Activated CD4-positive, alpha-beta memory T cell treated with anti-CD3 and anti-CD28 coated beads for 36 hours (primary cell): Measurements from ENCODE around the gene SPATS1. TPM values are rescaled to one million over a fixed set of nuclear protein-coding genes. Genes with fewer than 3 reads are reported as not detected.
"Not testable (repeated sequence)": the region's sequence is repeated elsewhere in the genome, so short reads cannot be mapped to it uniquely, and the experiment has no call there.

Source experiments
- CTCF ChIA-PET: fragments of 350-600 bp; sonication (Branson Sonifier 250); formaldehyde crosslinking; loops from one replicate; lab custom pipeline; 2021; ENCODE audit warnings: antibody characterized with exemption, inconsistent platforms; lab: Charles Lee
- POLR2A ChIA-PET: fragments of 350-600 bp; sonication (Branson Sonifier 250); formaldehyde crosslinking; loops from one replicate; lab custom pipeline; 2021; ENCODE audit warnings: antibody characterized with exemption; lab: Charles Lee
- DNase-seq: peaks from one replicate; pipeline ENCODE4 v3.0.0-alpha.2; 2020
- H3K27ac Mint-ChIP-seq: one replicate; pipeline ENCODE4 v1.8.0; 2021; ENCODE audit warnings: mixed read lengths
- H3K27me3 Mint-ChIP-seq: one replicate; pipeline ENCODE4 v1.8.0; 2021; ENCODE audit warnings: mixed read lengths
- H3K36me3 Mint-ChIP-seq: one replicate; pipeline ENCODE4 v1.8.0; 2021; ENCODE audit warnings: mixed read lengths
- H3K4me1 Mint-ChIP-seq: one replicate; pipeline ENCODE4 v1.8.0; 2021; ENCODE audit warnings: low read depth, mixed read lengths
- H3K4me3 Mint-ChIP-seq: one replicate; pipeline ENCODE4 v1.8.0; 2021; ENCODE audit warnings: mild to moderate bottlenecking, mixed read lengths
- H3K9me3 Mint-ChIP-seq: one replicate; pipeline ENCODE4 v1.8.0; 2021; ENCODE audit warnings: mixed read lengths
- intact Hi-C: fragments of 100-400 bp; cut with micrococcal nuclease; formaldehyde crosslinking; loops from one replicate; pipeline ENCODE4 v1.15.1; 2023
- total RNA-seq, 2 experiments: library from RNA; stranded (reverse); gene quantifications; one replicate each; pipeline ENCODE4 v1.2.3, GENCODE V29; 2021

Gene SPATS1
- total RNA-seq, 2 experiments from 2014 or later = not detected

DNA sequence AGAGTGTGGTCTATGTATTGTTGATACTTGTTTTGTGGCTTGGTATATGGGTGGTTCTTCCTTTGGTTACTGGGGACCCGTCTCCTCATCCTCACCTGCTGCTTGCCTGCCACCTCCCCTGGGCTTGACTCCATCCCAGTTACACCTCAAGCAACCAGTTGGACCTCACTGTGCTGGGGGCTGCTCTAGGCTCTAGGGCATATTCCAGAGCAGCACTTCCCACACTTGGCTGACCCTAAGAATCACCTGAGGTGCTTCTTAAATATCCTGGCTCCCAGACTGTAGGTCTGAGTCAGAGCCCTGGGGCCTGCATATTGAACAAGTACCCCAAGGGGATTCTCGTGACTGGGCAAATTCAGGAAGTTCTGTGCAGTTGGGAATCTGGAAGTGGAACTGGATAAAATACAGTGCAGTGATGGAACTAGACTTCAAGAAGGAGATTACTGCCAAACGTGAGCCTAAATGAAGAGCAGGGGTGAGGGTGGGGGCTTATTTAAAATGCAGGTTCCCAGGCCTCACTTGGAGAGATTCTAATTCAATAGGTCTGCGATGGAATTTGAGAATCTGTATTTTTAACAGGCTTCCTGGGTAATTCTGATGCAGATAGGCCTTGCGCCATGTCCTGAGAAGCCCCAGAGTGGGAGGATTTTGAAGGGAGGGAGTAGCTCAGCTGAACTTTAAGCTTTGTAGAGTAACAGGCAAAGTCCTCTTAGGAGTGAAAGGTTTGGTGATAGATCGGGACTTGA is 7.6 kb downstream of the SPATS1 start:
- peaks cover 10% of the 10 kb centered on the region for H3K27me3 Mint-ChIP-seq
- no peaks in the 10 kb centered on the region for H3K4me1 Mint-ChIP-seq
- DNase-seq = no peak
- no peak overlapping the region for H3K27ac Mint-ChIP-seq
- H3K36me3 Mint-ChIP-seq = no peaks in the 10 kb centered on the region
- H3K9me3 Mint-ChIP-seq = no peaks in the 10 kb centered on the region
- no peak overlapping the region for H3K4me3 Mint-ChIP-seq
- POLR2A ChIA-PET = no interaction called here
- CTCF ChIA-PET = no interaction called here
- intact Hi-C loops = loop anchor here (10.0 kb wide), 1 partner anchor 105 kb away; no protein-coding TSS in a partner anchor

GRCh38 chr6:44350650-44350994 is 8.2 kb downstream of the SPATS1 start:
- H3K9me3 Mint-ChIP-seq, CTCF ChIA-PET, H3K27ac Mint-ChIP-seq, H3K36me3 Mint-ChIP-seq, H3K27me3 Mint-ChIP-seq, DNase-seq, POLR2A ChIA-PET, intact Hi-C loops, H3K4me3 Mint-ChIP-seq, H3K4me1 Mint-ChIP-seq: not testable (repeated sequence)

DNA sequence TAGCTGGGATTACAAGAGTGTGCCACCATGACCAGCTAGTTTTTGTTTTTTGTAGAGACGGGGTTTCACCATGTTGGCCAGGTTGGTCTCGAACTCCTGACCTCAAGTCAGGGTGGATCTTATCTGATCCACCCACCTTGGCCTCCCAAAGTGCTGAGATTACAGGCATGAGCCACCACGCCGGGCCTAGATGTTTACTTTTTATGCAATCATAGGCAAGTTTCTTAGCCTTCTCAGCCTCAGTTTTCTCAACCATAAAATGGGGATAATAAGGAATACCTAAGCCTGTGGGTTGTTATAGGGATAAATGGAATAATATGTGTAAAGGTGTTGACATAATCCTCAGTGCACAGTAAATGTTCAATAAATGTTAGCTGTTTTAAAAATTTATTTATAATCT is 9.8 kb downstream of the SPATS1 start:
- Mint-ChIP-seq H3K27ac (no peak overlapping the region), H3K4me3 (no peak overlapping the region), H3K27me3 (peaks cover 8% of the 10 kb centered on the region), H3K9me3 (no peaks in the 10 kb centered on the region), H3K4me1 (no peaks in the 10 kb centered on the region), H3K36me3 (no peaks in the 10 kb centered on the region)
- CTCF ChIA-PET = no interaction called here
- DNase-seq = no peak
- POLR2A ChIA-PET = interaction anchor here (0.8 kb wide), 1 partner anchor 9 kb away, joined by 3 read pairs; no protein-coding TSS in a partner anchor
- intact Hi-C loops = no loop called here

GRCh38 chr6:44353336-44353735 is 10.9 kb downstream of the SPATS1 start:
- POLR2A ChIA-PET = no interaction called here
- H3K36me3 Mint-ChIP-seq = no peaks in the 10 kb centered on the region
- no peak for DNase-seq
- H3K27me3 Mint-ChIP-seq = peaks cover 8% of the 10 kb centered on the region
- H3K4me1 Mint-ChIP-seq = no peaks in the 10 kb centered on the region
- H3K4me3 Mint-ChIP-seq = no peak overlapping the region
- no peaks in the 10 kb centered on the region for H3K9me3 Mint-ChIP-seq
- H3K27ac Mint-ChIP-seq = no peak overlapping the region
- intact Hi-C loops = no loop called here
- CTCF ChIA-PET = interaction anchor here (0.6 kb wide), 1 partner anchor 375 kb away, joined by 3 read pairs; no protein-coding TSS in a partner anchor

- no peaks in the 10 kb centered on the region for H3K4me1 Mint-ChIP-seq
- no peaks in the 10 kb centered on the region for H3K9me3 Mint-ChIP-seq
- ChIA-PET POLR2A (no interaction called here), CTCF (interaction anchor here (0.7 to 1.1 kb wide), 2 partner anchors 43 to 114 kb away, joined by 3 read pairs; partner anchors contain the start of gene AARS2)
- H3K36me3 Mint-ChIP-seq = no peaks in the 10 kb centered on the region
- intact Hi-C loops = no loop called here
- no peak overlapping the region for H3K27ac Mint-ChIP-seq
- DNase-seq = no peak
- no peak overlapping the region for H3K4me3 Mint-ChIP-seq
- peaks cover 8% of the 10 kb centered on the region for H3K27me3 Mint-ChIP-seq
Observed at GRCh38 chr6:44355640-44356039, 13.2 kb downstream of the SPATS1 start.

DNA sequence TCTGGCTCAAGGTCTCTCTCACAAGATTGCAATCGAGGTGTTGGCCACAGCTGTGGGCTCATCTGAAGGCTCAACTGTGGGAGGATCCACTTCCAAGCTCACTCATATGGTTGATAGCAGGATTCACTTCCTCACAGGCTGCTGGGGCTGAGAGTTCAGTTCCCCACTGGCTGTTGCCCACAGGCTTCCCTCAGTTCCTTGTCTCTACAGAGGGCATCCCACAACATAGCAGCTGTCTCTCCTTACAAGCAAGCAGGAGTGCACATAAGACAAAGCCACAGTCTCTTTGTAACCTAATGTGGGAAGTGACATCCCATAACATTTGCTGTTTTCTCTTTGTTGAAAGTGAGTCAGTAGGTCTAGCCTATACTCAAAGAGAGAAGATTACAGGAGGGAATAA is 14.0 kb downstream of the SPATS1 start:
- no peak overlapping the region for H3K4me3 Mint-ChIP-seq
- H3K27me3 Mint-ChIP-seq = peaks cover 8% of the 10 kb centered on the region
- no peaks in the 10 kb centered on the region for H3K9me3 Mint-ChIP-seq
- H3K4me1 Mint-ChIP-seq = no peaks in the 10 kb centered on the region
- intact Hi-C loops = no loop called here
- CTCF ChIA-PET = interaction anchor here (1.1 kb wide), 1 partner anchor 44 kb away, joined by 3 read pairs; the partner anchor contains the start of gene AARS2
- DNase-seq = no peak
- no peaks in the 10 kb centered on the region for H3K36me3 Mint-ChIP-seq
- POLR2A ChIA-PET = no interaction called here
- no peak overlapping the region for H3K27ac Mint-ChIP-seq

DNA sequence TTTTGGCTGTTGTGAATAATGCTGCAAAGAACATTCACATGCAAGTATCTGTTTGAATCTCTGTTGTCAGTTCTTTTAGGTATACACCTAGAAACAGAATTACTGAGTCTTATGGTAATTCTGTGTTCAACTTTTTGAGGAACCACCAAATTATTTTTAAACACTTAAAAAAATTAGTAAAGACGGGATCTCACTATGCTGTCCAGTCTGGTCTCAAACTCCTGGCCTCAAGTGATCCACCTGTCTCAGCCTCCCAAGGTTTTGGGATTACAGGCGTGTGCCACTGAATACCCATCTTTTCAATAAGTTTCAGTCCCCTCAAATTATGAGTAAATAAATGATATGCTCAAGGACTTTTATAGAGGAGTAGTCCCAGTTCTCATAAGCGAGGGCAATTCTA is 17.5 kb downstream of the SPATS1 start:
- H3K9me3 Mint-ChIP-seq = no peaks in the 10 kb centered on the region
- H3K27ac Mint-ChIP-seq = no peak overlapping the region
- POLR2A ChIA-PET = no interaction called here
- intact Hi-C loops = no loop called here
- H3K4me1 Mint-ChIP-seq = no peaks in the 10 kb centered on the region
- DNase-seq = no peak
- H3K27me3 Mint-ChIP-seq = peaks cover 10% of the 10 kb centered on the region
- no peaks in the 10 kb centered on the region for H3K36me3 Mint-ChIP-seq
- no peak overlapping the region for H3K4me3 Mint-ChIP-seq
- CTCF ChIA-PET = no interaction called here

DNA sequence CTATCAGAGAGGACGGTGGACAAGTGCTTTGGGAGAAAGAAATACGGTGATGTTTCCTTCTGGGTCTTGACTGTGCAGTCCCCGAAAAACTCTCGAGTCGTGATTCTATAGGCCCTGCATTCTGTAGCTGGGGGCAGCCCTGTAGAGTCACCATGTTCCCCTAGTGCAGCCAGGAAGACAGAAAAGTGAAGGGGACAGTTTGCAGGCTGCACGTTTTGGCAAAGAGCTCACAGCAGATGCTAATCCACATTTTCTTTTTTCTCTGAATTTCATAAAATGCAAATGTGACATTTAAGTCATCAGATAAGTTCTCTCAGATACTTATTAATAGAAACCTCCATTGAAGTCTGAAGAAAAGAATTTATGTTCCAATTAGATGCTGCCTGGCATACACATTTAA is 19.5 kb downstream of the SPATS1 start:
- ChIA-PET POLR2A (no interaction called here), CTCF (no interaction called here)
- H3K4me1 Mint-ChIP-seq = no peaks in the 10 kb centered on the region
- DNase-seq = no peak
- intact Hi-C loops = no loop called here
- H3K9me3 Mint-ChIP-seq = no peaks in the 10 kb centered on the region
- no peak overlapping the region for H3K4me3 Mint-ChIP-seq
- H3K36me3 Mint-ChIP-seq = no peaks in the 10 kb centered on the region
- no peak overlapping the region for H3K27ac Mint-ChIP-seq
- H3K27me3 Mint-ChIP-seq = peaks cover 10% of the 10 kb centered on the region

- Mint-ChIP-seq H3K36me3 (no peaks in the 10 kb centered on the region), H3K4me3 (no peak overlapping the region)
- CTCF ChIA-PET = no interaction called here
Observed at GRCh38 chr6:44363377-44363926, 21.0 kb downstream of the SPATS1 start.

GRCh38 chr6:44366781-44367180 is 24.3 kb downstream of the SPATS1 start:
- Mint-ChIP-seq H3K9me3 (no peaks in the 10 kb centered on the region), H3K4me3 (no peak overlapping the region), H3K27ac (no peak overlapping the region), H3K27me3 (peaks cover 13% of the 10 kb centered on the region), H3K4me1 (no peaks in the 10 kb centered on the region), H3K36me3 (no peaks in the 10 kb centered on the region)
- CTCF ChIA-PET = no interaction called here
- intact Hi-C loops = no loop called here
- POLR2A ChIA-PET = no interaction called here
- no peak for DNase-seq

More at GRCh38 chr6:44363377-44363926, 21.0 kb downstream of the SPATS1 start:
- intact Hi-C loops = no loop called here
- Mint-ChIP-seq H3K4me1 (no peaks in the 10 kb centered on the region), H3K27ac (no peak overlapping the region), H3K9me3 (no peaks in the 10 kb centered on the region), H3K27me3 (peaks cover 12% of the 10 kb centered on the region)
- DNase-seq = no peak
- POLR2A ChIA-PET = no interaction called here

GRCh38 chr6:44367681-44368080 is 25.2 kb downstream of the SPATS1 start:
- intact Hi-C loops = no loop called here
- Mint-ChIP-seq H3K27me3 (peaks cover 12% of the 10 kb centered on the region), H3K36me3 (no peaks in the 10 kb centered on the region), H3K4me3 (no peak overlapping the region), H3K9me3 (no peaks in the 10 kb centered on the region), H3K27ac (no peak overlapping the region), H3K4me1 (no peaks in the 10 kb centered on the region)
- no peak for DNase-seq
- POLR2A ChIA-PET = no interaction called here
- CTCF ChIA-PET = no interaction called here

- peaks cover 17% of the 10 kb centered on the region for H3K27me3 Mint-ChIP-seq
- ChIA-PET CTCF (no interaction called here), POLR2A (no interaction called here)
- intact Hi-C loops = no loop called here
- no peaks in the 10 kb centered on the region for H3K9me3 Mint-ChIP-seq
- H3K27ac Mint-ChIP-seq = no peak overlapping the region
- DNase-seq = no peak
- no peaks in the 10 kb centered on the region for H3K36me3 Mint-ChIP-seq
- H3K4me3 Mint-ChIP-seq = no peak overlapping the region
- H3K4me1 Mint-ChIP-seq = no peaks in the 10 kb centered on the region
Observed at GRCh38 chr6:44373051-44373450, 30.6 kb downstream of the SPATS1 start.

DNA sequence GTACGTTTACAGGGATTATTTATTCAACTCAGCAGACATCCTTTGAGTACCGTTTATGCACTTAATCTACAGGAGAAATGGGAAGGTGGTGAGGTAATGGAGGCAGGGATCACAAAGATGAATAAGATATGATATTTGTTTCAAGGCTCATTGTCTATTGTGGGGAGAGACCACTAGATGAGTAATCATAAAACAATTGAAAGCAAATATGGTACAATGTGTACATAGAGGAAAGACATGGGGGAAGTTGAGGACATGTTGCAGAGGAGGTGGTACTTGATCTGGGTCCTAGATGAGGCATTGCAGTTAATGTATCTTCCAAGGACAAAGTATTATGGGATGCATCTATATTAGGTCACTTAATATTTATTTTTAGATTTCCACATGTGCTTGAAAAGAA is 31.3 kb downstream of the SPATS1 start:
- ChIA-PET POLR2A (no interaction called here), CTCF (no interaction called here)
- Mint-ChIP-seq H3K4me3 (no peak overlapping the region), H3K4me1 (no peaks in the 10 kb centered on the region), H3K27ac (no peak overlapping the region), H3K27me3 (peaks cover 13% of the 10 kb centered on the region), H3K36me3 (no peaks in the 10 kb centered on the region), H3K9me3 (no peaks in the 10 kb centered on the region)
- intact Hi-C loops = no loop called here
- DNase-seq = no peak
